Activated B cell treated with CpG ODN at 0.5 μM for 24 hours (primary cell): ENCODE results near the gene LDLRAP1. TPM values are rescaled to one million over a fixed set of nuclear protein-coding genes. Genes with fewer than 3 reads are reported as not detected.

Experiments
- ATAC-seq: fragments of 200-7000 bp; cut with Tn5 transposase; one replicate; pipeline ENCODE4 v1.10.0; 2021; ENCODE audit warnings: low read depth, mild to moderate bottlenecking, moderate library complexity
- CTCF ChIA-PET: fragments of 350-600 bp; sonication (Branson Sonifier 250); formaldehyde crosslinking; loops from one replicate; lab custom pipeline; 2021; ENCODE audit warnings: antibody characterized with exemption; lab: Charles Lee
- POLR2A ChIA-PET: fragments of 350-600 bp; sonication (Branson Sonifier 250); formaldehyde crosslinking; loops from one replicate; lab custom pipeline; 2021; ENCODE audit warnings: antibody characterized with exemption; lab: Charles Lee
- DNase-seq: peaks from one replicate; pipeline ENCODE4 v3.0.0; 2022
- H3K27ac Mint-ChIP-seq: one replicate; pipeline ENCODE4 v1.8.0; 2020; ENCODE audit warnings: mixed read lengths
- H3K27me3 Mint-ChIP-seq: one replicate; pipeline ENCODE4 v1.8.0; 2021; ENCODE audit warnings: mixed read lengths
- H3K36me3 Mint-ChIP-seq: one replicate; pipeline ENCODE4 v1.8.0; 2021; ENCODE audit warnings: low read depth, mixed read lengths
- H3K4me1 Mint-ChIP-seq: one replicate; pipeline ENCODE4 v1.8.0; 2021; ENCODE audit warnings: mixed read lengths
- H3K4me3 Mint-ChIP-seq: one replicate; pipeline ENCODE4 v1.8.0; 2020; ENCODE audit warnings: mild to moderate bottlenecking, mixed read lengths
- H3K9me3 Mint-ChIP-seq: one replicate; pipeline ENCODE4 v1.8.0; 2020; ENCODE audit warnings: mixed read lengths
- CTCF ChIP-seq: fragments of 200-600 bp; IDR thresholded peaks from one replicate; pipeline ENCODE4 v1.8.0; 2022; ENCODE audit warnings: antibody characterized with exemption, mild to moderate bottlenecking
- intact Hi-C: fragments of 100-400 bp; cut with micrococcal nuclease; formaldehyde crosslinking; loops from one replicate; pipeline ENCODE4 v1.15.1; 2024
- total RNA-seq: library from RNA; stranded (reverse); gene quantifications from 2 replicates; pipeline ENCODE4 v1.2.3, GENCODE V29; 2022

LDLRAP1 gene
- total RNA-seq, 1 donor from 2014 or later: 10.8 TPM

GRCh38 chr1:25525361-25525688 lies 18.1 kb upstream of the LDLRAP1 start:
- H3K4me1 Mint-ChIP-seq: peaks cover 9% of the 10 kb centered on the region
- H3K4me3 Mint-ChIP-seq: no peak overlapping the region
- ATAC-seq (no peak), DNase-seq (no peak)
- no peaks in the 10 kb centered on the region for H3K36me3 Mint-ChIP-seq
- H3K27ac Mint-ChIP-seq: no peak overlapping the region
- peaks cover 5% of the 10 kb centered on the region for H3K9me3 Mint-ChIP-seq
- POLR2A ChIA-PET: no interaction called here
- intact Hi-C loops: loop anchor here (10.0 kb wide), 2 partner anchors 121 to 281 kb away; partner anchors contain the start of gene RSRP1
- CTCF ChIA-PET: no interaction called here
- peaks cover 9% of the 10 kb centered on the region for H3K27me3 Mint-ChIP-seq
- no peak for TF ChIP-seq CTCF

- Mint-ChIP-seq H3K36me3 (no peaks in the 10 kb centered on the region), H3K9me3 (peaks cover 5% of the 10 kb centered on the region), H3K4me1 (peaks cover 3% of the 10 kb centered on the region), H3K27me3 (peaks cover 9% of the 10 kb centered on the region), H3K4me3 (no peak overlapping the region), H3K27ac (no peak overlapping the region)
- no peak for TF ChIP-seq CTCF
- DNase-seq (no peak), ATAC-seq (no peak)
- POLR2A ChIA-PET: no interaction called here
- intact Hi-C loops: loop anchor here (10.0 kb wide), 2 partner anchors 122 to 282 kb away; partner anchors contain the start of gene RSRP1
- CTCF ChIA-PET: no interaction called here
These were observed 16.7 kb upstream of the LDLRAP1 start for GRCh38 chr1:25526753-25527152.

GRCh38 chr1:25527226-25527846 lies 16.1 kb upstream of the LDLRAP1 start:
- CTCF ChIA-PET: no interaction called here
- intact Hi-C loops: loop anchor here (10.0 kb wide), 2 partner anchors 123 to 283 kb away; partner anchors contain the start of gene RSRP1
- H3K4me1 Mint-ChIP-seq: peaks cover 2% of the 10 kb centered on the region
- POLR2A ChIA-PET: no interaction called here
- TF ChIP-seq CTCF: no peak
- no peak for ATAC-seq
- H3K4me3 Mint-ChIP-seq: no peak overlapping the region
- H3K27me3 Mint-ChIP-seq: peaks cover 9% of the 10 kb centered on the region
- no peak overlapping the region for H3K27ac Mint-ChIP-seq
- DNase-seq: no peak
- no peaks in the 10 kb centered on the region for H3K36me3 Mint-ChIP-seq
- peaks cover 5% of the 10 kb centered on the region for H3K9me3 Mint-ChIP-seq

GRCh38 chr1:25527946-25528595 lies 15.3 kb upstream of the LDLRAP1 start:
- intact Hi-C loops: loop anchor here (10.0 kb wide), 2 partner anchors 123 to 283 kb away; partner anchors contain the start of gene RSRP1
- no peak for DNase-seq
- no peaks in the 10 kb centered on the region for H3K36me3 Mint-ChIP-seq
- H3K4me1 Mint-ChIP-seq: no peaks in the 10 kb centered on the region
- TF ChIP-seq CTCF: no peak
- peaks cover 9% of the 10 kb centered on the region for H3K27me3 Mint-ChIP-seq
- ChIA-PET CTCF (interaction anchor here (1.4 kb wide), 1 partner anchor 8 kb away, joined by 3 read pairs; no protein-coding TSS in a partner anchor), POLR2A (no interaction called here)
- no peak overlapping the region for H3K27ac Mint-ChIP-seq
- H3K4me3 Mint-ChIP-seq: no peak overlapping the region
- ATAC-seq: no peak
- peaks cover 5% of the 10 kb centered on the region for H3K9me3 Mint-ChIP-seq

- no peaks in the 10 kb centered on the region for H3K36me3 Mint-ChIP-seq
- no peaks in the 10 kb centered on the region for H3K4me1 Mint-ChIP-seq
- ChIA-PET CTCF (interaction anchor here (1.4 kb wide), 1 partner anchor 8 kb away, joined by 3 read pairs; no protein-coding TSS in a partner anchor), POLR2A (no interaction called here)
- DNase-seq (no peak), ATAC-seq (no peak)
- no peak overlapping the region for H3K4me3 Mint-ChIP-seq
- no peak overlapping the region for H3K27ac Mint-ChIP-seq
- TF ChIP-seq CTCF: no peak
- intact Hi-C loops: loop anchor here (10.0 kb wide), 2 partner anchors 124 to 284 kb away; partner anchors contain the start of gene RSRP1
- peaks cover 5% of the 10 kb centered on the region for H3K9me3 Mint-ChIP-seq
- peaks cover 9% of the 10 kb centered on the region for H3K27me3 Mint-ChIP-seq
These were observed 14.4 kb upstream of the LDLRAP1 start for GRCh38 chr1:25528881-25529517.
